SU-DHL-6 (cell line): Measurements from ENCODE around the gene CECR2.

ENCODE experiments used
- H2AFZ ChIP-seq: fragments of 200-600 bp; sonication (generic); 2 replicates; pipeline ENCODE4 v1.6.1; 2014; ENCODE audit warnings: low read depth, mild to moderate bottlenecking, moderate library complexity, mixed read lengths, antibody characterized with exemption, low read length; ENCODE audit not compliant: severe bottlenecking
- H3F3A ChIP-seq: fragments of 200-600 bp; shearing (Covaris generic); 2 replicates; pipeline ENCODE4 v1.6.0; 2016; ENCODE audit warnings: antibody characterized with exemption, mild to moderate bottlenecking; ENCODE audit not compliant: insufficient read depth
- H3K27ac ChIP-seq: fragments of 200-600 bp; sonication (generic); 2 replicates; pipeline ENCODE4 v1.5.1; 2016; ENCODE audit warnings: low read depth, mild to moderate bottlenecking, low read length, moderate library complexity, mixed read lengths
- H3K27me3 ChIP-seq: fragments of 200-600 bp; sonication (generic), shearing (Covaris generic); 2 replicates; pipeline ENCODE4 v1.6.0; 2014; ENCODE audit warnings: mild to moderate bottlenecking, low read length
- H3K36me3 ChIP-seq: fragments of 200-600 bp; sonication (generic); 2 replicates; pipeline ENCODE4 v1.6.1; 2014; ENCODE audit warnings: mild to moderate bottlenecking, low read length, mixed read lengths
- H3K4me2 ChIP-seq: fragments of 300-600, 200-600 bp; shearing (Covaris generic), sonication (generic); 2 replicates; pipeline ENCODE4 v1.6.0; 2014; ENCODE audit warnings: low read length, low read depth, mild to moderate bottlenecking; ENCODE audit not compliant: poor library complexity, severe bottlenecking
- H3K4me3 ChIP-seq: fragments of 200-600 bp; sonication (generic); 2 replicates; pipeline ENCODE4 v1.5.1; 2014; ENCODE audit warnings: antibody characterized with exemption, low read length, mild to moderate bottlenecking, mixed read lengths; ENCODE audit not compliant: insufficient read depth, poor library complexity, severe bottlenecking
- H3K79me2 ChIP-seq: fragments of 200-600 bp; sonication (generic); 2 replicates; pipeline ENCODE4 v1.6.1; 2014; ENCODE audit warnings: mild to moderate bottlenecking, low read length, moderate library complexity; ENCODE audit not compliant: insufficient read depth
- H3K9ac ChIP-seq: fragments of 200-600 bp; sonication (generic); 2 replicates; pipeline ENCODE4 v1.7.0; 2014; ENCODE audit warnings: mild to moderate bottlenecking, low read length
- H3K9me2 ChIP-seq: fragments of 200-600 bp; sonication (generic); replicated peaks from 2 replicates; pipeline ENCODE4 v1.6.1; 2014; ENCODE audit warnings: low read length; ENCODE audit not compliant: insufficient read depth
- H3K9me3 ChIP-seq: fragments of 200-600 bp; sonication (generic); 2 replicates; pipeline ENCODE4 v1.6.1; 2014; ENCODE audit warnings: low read length, mixed read lengths; ENCODE audit not compliant: insufficient read depth
- H4K20me1 ChIP-seq: fragments of 200-600 bp; sonication (generic); 2 replicates; pipeline ENCODE4 v1.6.1; 2014; ENCODE audit warnings: low read depth, mild to moderate bottlenecking, antibody characterized with exemption, low read length, moderate library complexity, mixed read lengths
- CTCF ChIP-seq: fragments of 200-600 bp; sonication (generic); IDR thresholded peaks from one replicate; pipeline ENCODE4 v1.5.1; 2017; ENCODE audit warnings: antibody characterized with exemption, mild to moderate bottlenecking, low read length, moderate library complexity; ENCODE audit not compliant: insufficient read depth, poor library complexity, severe bottlenecking
- EZH2phosphoT487 ChIP-seq: fragments of 200-600 bp; sonication (generic), shearing (Covaris generic); conservative IDR thresholded peaks from 2 replicates; pipeline ENCODE4 v1.6.1; 2018; ENCODE audit warnings: mild to moderate bottlenecking, antibody characterized with exemption, low read length, moderate library complexity, mixed read lengths

Gene CECR2

GRCh38 chr22:17380359-17381087, 11.3 kb downstream of the CECR2 start:
- no peaks in the 10 kb centered on the region for H3K79me2 ChIP-seq
- TF ChIP-seq CTCF (no peak), EZH2phosphoT487 (no peak)
- no peak overlapping the region for H3K9ac ChIP-seq

GRCh38 chr22:17381192-17381913, 12.1 kb downstream of the CECR2 start:
- Histone ChIP-seq H3K79me2 (no peaks in the 10 kb centered on the region), H3K9ac (no peak overlapping the region), H3F3A (no peaks in the 10 kb centered on the region), H3K4me2 (no peak overlapping the region), H3K9me3 (no peaks in the 10 kb centered on the region), H3K27me3 (no peaks in the 10 kb centered on the region), H4K20me1 (no peaks in the 10 kb centered on the region), H3K27ac (no peak overlapping the region), H2AFZ (no peak overlapping the region), H3K9me2 (no peaks in the 10 kb centered on the region), H3K4me3 (no peak overlapping the region), H3K36me3 (no peaks in the 10 kb centered on the region)
- TF ChIP-seq EZH2phosphoT487 (no peak), CTCF (no peak)

More at GRCh38 chr22:17380359-17381087, 11.3 kb downstream of the CECR2 start:
- H2AFZ ChIP-seq = no peak overlapping the region
- H3K4me3 ChIP-seq = no peak overlapping the region
- no peaks in the 10 kb centered on the region for H3K9me3 ChIP-seq
- no peaks in the 10 kb centered on the region for H3K27me3 ChIP-seq
- no peak overlapping the region for H3K27ac ChIP-seq
- no peaks in the 10 kb centered on the region for H4K20me1 ChIP-seq
- no peaks in the 10 kb centered on the region for H3K9me2 ChIP-seq
- H3K36me3 ChIP-seq = no peaks in the 10 kb centered on the region
- no peak overlapping the region for H3K4me2 ChIP-seq
- H3F3A ChIP-seq = no peaks in the 10 kb centered on the region

GRCh38 chr22:17384612-17385330, 15.5 kb downstream of the CECR2 start:
- H3K9me3 ChIP-seq = no peaks in the 10 kb centered on the region
- no peak overlapping the region for H3K27ac ChIP-seq
- H3K4me3 ChIP-seq = no peak overlapping the region
- H3K27me3 ChIP-seq = no peaks in the 10 kb centered on the region
- no peaks in the 10 kb centered on the region for H3F3A ChIP-seq
- H3K4me2 ChIP-seq = no peak overlapping the region
- no peak overlapping the region for H3K9ac ChIP-seq
- TF ChIP-seq EZH2phosphoT487 = no peak
- TF ChIP-seq CTCF = no peak
- no peak overlapping the region for H2AFZ ChIP-seq
- no peaks in the 10 kb centered on the region for H3K36me3 ChIP-seq
- H3K79me2 ChIP-seq = no peaks in the 10 kb centered on the region
- H4K20me1 ChIP-seq = no peaks in the 10 kb centered on the region
- no peaks in the 10 kb centered on the region for H3K9me2 ChIP-seq
